GM19438 (cell line): Measurements from ENCODE around the gene CBX8.
"Not testable (repeated sequence)": the region's sequence is repeated elsewhere in the genome, so short reads cannot be mapped to it uniquely, and the experiment has no call there.

ENCODE experiments used
- ATAC-seq: cut with Tn5 transposase; IDR thresholded peaks from one replicate; pipeline ENCODE4 v1.9.1; 2021; ENCODE audit warnings: low read depth; ENCODE audit not compliant: unreplicated experiment

The CBX8 gene

GRCh38 chr17:79781736-79782575 is 14.9 kb downstream of the CBX8 start:
- no peak for ATAC-seq

- ATAC-seq, result no peak
These were observed 15.7 kb downstream of the CBX8 start for GRCh38 chr17:79781012-79781650.

GRCh38 chr17:79779661-79780365 is 17.1 kb downstream of the CBX8 start:
- no peak for ATAC-seq

- ATAC-seq, result no peak
These were observed 17.8 kb downstream of the CBX8 start for GRCh38 chr17:79779084-79779529.

- no peak for ATAC-seq
These were observed 18.3 kb downstream of the CBX8 start for GRCh38 chr17:79778504-79779083.

DNA sequence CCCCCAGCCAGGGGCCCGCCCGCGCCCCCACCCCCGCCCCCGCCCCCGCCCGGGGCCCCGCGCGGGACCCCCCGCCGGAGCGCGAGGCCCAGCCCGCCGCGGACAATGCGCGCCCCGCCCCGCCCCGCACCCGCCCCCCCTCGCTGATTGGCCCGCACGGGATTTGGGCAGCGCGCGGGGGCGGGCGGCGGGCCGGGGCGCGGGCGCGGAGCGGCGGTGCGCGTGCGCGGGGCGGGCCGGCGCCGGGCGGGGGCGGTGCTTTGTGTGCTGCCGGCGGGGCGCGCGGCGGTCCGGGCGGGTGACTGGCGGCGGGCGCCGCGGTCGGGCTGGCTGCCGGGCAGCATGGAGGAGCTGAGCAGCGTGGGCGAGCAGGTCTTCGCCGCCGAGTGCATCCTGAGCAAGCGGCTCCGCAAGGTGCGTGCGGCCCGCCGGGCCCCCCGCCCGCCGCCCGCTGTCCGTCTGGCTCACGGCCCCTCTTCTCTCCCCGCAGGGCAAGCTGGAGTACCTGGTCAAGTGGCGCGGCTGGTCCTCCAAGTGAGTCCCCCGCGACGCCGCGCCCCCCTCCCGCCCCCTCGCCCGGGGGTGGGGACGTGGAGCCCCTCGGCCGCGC is 18.9 kb downstream of the CBX8 start, which contains the start of gene CBX2:
Gene CBX2, plus strand, starts transcription at position 255 of the 610 bp plus-strand sequence. Its CDS starts 88 bp downstream, at position 343.
- ATAC-seq, result peak; percentile 64

- ATAC-seq, result no peak
These were observed 19.6 kb downstream of the CBX8 start for GRCh38 chr17:79777120-79777893.

- no peak for ATAC-seq
These were observed 20.3 kb downstream of the CBX8 start for GRCh38 chr17:79776376-79777119.

- ATAC-seq, result no peak
These were observed 21.2 kb downstream of the CBX8 start for GRCh38 chr17:79775632-79776031.

DNA sequence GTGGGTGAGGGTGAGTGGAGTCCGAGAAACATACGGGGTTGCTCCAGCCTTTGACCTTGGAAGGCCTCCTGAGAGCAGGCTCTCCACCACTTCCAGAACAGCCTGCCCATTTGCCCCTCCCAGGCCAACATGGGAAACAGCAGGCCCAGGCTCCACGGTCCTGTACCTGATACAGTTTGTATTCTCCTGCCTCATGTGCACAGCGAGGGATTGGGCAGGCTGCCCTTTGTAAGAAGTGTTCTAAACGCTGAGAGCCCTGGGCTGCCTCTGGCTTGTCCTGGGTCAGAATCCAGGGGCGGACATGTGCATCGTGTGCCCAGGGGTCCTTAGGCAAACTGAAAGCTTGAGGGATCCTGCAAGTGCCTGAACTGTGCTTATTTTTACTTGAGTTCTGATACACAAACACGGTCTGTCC is 22.3 kb downstream of the CBX8 start:
- no peak for ATAC-seq

GRCh38 chr17:79772726-79773125 is 24.2 kb downstream of the CBX8 start:
- not testable (repeated sequence) for ATAC-seq

- no peak for ATAC-seq
These were observed 25.6 kb downstream of the CBX8 start for GRCh38 chr17:79771276-79771675.

GRCh38 chr17:79769570-79770506 is 27.0 kb downstream of the CBX8 start:
- ATAC-seq, result no peak

- no peak for ATAC-seq
These were observed 31.2 kb downstream of the CBX8 start for GRCh38 chr17:79765708-79766107.

DNA sequence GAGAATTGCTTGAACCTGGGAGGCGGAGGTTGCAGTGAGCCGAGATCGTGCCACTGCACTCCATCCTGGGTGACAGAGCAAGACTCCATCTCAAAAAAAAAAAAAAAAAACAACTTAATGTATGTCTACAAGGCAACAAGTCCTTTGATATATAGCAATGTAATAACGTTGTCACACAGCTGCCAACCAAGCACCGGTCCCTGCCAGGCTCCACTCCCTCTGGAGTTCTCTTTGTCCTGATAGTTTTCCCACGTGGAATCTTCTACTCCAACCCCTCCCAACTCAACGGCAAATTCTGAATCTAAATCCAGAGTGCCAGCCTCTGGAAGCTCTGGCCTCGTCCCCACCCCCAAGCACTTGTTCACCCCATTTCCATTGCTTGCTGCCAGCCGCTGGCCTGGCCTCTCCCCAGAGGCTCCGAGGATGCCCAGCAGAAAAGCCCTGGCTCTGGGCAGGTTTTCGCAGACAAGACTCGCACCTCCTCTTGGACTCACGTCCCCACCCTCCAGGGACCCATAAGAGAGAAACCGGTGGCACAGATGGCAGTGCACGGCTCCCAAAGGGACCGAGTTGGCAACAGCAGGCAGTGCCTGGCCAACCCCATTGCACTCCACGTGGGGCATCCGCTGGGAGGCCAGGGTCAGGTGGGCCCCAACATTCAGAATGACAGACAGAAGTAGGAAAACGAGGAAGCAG is 34.8 kb downstream of the CBX8 start:
- ATAC-seq, result no peak

GRCh38 chr17:79760197-79760906 is 36.5 kb downstream of the CBX8 start:
- no peak for ATAC-seq

DNA sequence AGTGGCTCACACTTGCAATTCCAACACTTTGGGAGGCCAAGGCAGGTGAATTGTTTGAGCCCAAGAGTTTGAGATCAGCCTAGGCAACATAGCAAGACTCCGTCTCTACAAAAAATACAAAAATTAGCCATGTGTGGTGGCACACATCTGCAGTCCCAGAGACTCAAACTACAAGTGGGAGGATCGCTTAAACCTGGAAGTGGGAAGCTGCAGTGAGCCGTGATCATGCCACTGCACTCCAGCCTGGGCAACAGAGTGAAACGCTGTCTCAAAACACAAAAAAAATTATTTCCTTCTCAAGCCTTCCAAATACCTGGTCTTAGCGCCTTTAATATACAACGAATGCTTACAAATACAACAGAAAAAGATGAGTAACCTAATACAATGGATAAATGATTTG is 38.6 kb downstream of the CBX8 start:
- no peak for ATAC-seq
